Prostate gland (tissue), 1 donor: Measurements from ENCODE around the gene DNAH14.
"Not testable (repeated sequence)": the region's sequence is repeated elsewhere in the genome, so short reads cannot be mapped to it uniquely, and the experiment has no call there.

Experiments used
- POLR2A ChIP-seq: fragments of 450-650 bp; IDR thresholded peaks from one replicate; pipeline ENCODE4 v1.6.1; 2016; ENCODE audit warnings: antibody characterized with exemption, mild to moderate bottlenecking
- POLR2AphosphoS5 ChIP-seq: sonication (generic); formaldehyde crosslinking; IDR thresholded peaks from one replicate; pipeline ENCODE4 v1.6.1; 2017; ENCODE audit warnings: antibody characterized with exemption

DNA sequence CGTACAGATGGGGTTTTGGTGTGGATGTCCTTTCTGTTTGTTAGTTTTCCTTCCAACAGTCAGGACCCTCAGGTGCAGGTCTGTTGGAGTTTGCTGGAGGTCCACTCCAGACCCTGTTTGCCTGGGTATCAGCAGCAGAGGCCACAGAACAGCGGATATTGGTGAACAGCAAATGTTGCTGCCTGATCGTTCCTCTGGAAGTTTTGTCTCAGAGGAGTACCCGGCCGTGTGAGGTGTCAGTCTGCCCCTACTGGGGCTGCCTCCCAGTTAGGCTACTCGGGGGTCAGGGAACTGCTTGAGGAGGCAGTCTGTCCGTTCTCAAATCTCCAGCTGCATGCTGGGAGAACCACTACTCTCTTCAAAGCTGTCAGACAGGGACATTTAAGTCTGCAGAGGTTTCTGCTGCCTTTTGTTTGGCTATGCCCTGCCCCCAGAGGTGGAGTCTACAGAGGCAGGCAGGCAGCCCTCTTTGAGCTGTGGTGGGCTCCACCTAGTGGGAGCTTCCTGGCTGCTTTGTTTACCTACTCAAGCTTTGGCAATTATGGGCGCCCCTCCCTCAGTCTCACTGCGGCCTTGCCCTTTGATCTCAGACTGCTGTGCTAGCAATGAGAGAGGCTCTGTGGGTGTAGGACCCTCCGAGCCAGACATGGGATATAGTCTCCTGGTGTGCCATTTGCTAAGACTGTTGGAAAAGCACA lies 16.3 kb downstream of the DNAH14 start:
- not testable (repeated sequence) for TF ChIP-seq POLR2A, POLR2AphosphoS5
